Measurements from ENCODE around the gene IL25.

DNA sequence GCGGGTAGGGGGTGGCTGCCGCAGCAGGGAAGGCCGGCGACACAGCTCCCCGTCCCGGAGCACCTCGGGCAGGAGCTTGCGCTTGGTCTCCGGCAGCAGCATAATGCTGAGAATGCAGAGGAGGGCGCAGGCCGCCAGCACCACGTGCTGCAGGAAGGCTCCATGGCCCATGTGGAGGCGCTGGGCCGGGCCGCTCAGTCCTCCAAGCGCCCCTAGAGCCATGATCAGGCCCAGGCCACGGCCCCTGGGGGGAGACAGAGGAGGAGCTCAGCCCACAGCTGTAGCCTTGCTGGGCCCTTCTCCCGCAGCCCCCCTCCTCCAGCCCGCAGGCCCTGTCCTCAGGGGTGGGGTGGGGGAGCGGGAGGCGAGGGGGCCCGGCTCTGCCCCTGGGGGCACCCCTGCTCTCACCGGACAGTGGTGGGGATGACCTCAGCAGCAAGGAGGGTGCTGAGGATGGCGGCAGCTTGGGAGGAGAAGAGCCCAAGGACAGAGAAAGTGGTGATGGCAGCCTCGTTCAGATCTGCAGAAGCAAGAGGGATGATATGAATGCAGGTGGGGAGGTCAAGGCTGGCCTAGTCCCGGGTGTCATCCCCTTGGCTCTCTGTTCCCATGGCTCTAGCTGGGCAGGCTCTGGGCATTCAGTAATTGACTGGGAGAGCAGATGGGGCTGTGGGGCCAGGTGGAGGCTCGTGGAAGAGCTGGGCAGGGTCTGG is 25.8 kb upstream of the IL25 start:
- TF ChIP-seq, protein P1, sequence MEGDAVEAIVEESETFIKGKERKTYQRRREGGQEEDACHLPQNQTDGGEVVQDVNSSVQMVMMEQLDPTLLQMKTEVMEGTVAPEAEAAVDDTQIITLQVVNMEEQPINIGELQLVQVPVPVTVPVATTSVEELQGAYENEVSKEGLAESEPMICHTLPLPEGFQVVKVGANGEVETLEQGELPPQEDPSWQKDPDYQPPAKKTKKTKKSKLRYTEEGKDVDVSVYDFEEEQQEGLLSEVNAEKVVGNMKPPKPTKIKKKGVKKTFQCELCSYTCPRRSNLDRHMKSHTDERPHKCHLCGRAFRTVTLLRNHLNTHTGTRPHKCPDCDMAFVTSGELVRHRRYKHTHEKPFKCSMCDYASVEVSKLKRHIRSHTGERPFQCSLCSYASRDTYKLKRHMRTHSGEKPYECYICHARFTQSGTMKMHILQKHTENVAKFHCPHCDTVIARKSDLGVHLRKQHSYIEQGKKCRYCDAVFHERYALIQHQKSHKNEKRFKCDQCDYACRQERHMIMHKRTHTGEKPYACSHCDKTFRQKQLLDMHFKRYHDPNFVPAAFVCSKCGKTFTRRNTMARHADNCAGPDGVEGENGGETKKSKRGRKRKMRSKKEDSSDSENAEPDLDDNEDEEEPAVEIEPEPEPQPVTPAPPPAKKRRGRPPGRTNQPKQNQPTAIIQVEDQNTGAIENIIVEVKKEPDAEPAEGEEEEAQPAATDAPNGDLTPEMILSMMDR (IDR thresholded peaks at IDR 0.05; ENCODE audit: borderline replicate concordance, extremely low read depth, low read length, poor library complexity, severe bottlenecking), result no peak
- TF ChIP-seq EZH2 (IDR thresholded peaks at IDR 0.05; ENCODE audit: borderline replicate concordance, low read depth, low read length, severe bottlenecking), result no peak
